ENCODE results near the gene M6PR.
A peak's percentile ranks its signal among the peaks of the same experiment; 100 is the strongest.
"Not testable (repeated sequence)": the region's sequence is repeated elsewhere in the genome, so short reads cannot be mapped to it uniquely, and the experiment has no call there.

Gene M6PR

GRCh38 chr12:8950702-8951478 lies 1.4 kb upstream of the M6PR start:
- H3K9ac ChIP-seq (ENCODE audit: low read length): peak overlapping the region; percentile 9
- H3K27ac ChIP-seq (ENCODE audit: low read depth, low read length): no peak overlapping the region

DNA sequence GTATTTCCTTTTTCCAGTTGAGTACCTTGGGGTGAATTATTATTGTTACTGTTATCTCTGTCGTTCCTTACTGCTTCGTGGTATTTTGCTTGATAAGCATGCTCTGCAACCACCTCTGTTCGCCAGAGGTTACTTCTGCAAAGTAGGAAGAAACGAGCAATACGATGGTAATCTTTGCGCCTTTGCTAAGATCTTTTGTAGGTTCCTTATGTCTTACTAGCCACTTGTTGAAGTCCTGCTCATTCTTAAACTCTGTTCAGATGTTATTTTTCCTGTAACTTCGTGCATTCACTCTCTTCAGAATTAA lies 729 bp upstream of the M6PR start:
- peaks cover 12% of the 10 kb centered on the region; the same call in 1 of the 2 replicates for H3K4me1 ChIP-seq (ENCODE audit: control insufficient read depth, insufficient read depth, low read length)
- H3K36me3 ChIP-seq (ENCODE audit: control insufficient read depth, insufficient read depth, low read length): peaks cover 17% of the 10 kb centered on the region
- H3K9ac ChIP-seq (ENCODE audit: low read length): peak overlapping the region; percentile 95
- H3K27ac ChIP-seq (ENCODE audit: low read depth, low read length): 0 out of 2 replicates have a peak overlapping the region, but pooled peaks have one; percentile 98
- peak overlapping the region; percentile 88 for H3K4me3 ChIP-seq (ENCODE audit: low read depth, low read length)
- peaks cover 15% of the 10 kb centered on the region; the same call in 1 of the 2 replicates for H3K9me3 ChIP-seq (ENCODE audit: control insufficient read depth, insufficient read depth, low read depth, low read length)
- H3K27me3 ChIP-seq (ENCODE audit: control insufficient read depth, insufficient read depth, low read length): no peaks in the 10 kb centered on the region

More at GRCh38 chr12:8950702-8951478, 1.4 kb upstream of the M6PR start:
- H3K4me1 ChIP-seq (ENCODE audit: control insufficient read depth, insufficient read depth, low read length): peaks cover 12% of the 10 kb centered on the region; the same call in 1 of the 2 replicates
- H3K4me3 ChIP-seq (ENCODE audit: low read depth, low read length): peak overlapping the region; percentile 88
- peaks cover 18% of the 10 kb centered on the region for H3K9me3 ChIP-seq (ENCODE audit: control insufficient read depth, insufficient read depth, low read depth, low read length)
- no peaks in the 10 kb centered on the region for H3K27me3 ChIP-seq (ENCODE audit: control insufficient read depth, insufficient read depth, low read length)
- peaks cover 10% of the 10 kb centered on the region for H3K36me3 ChIP-seq (ENCODE audit: control insufficient read depth, insufficient read depth, low read length)

DNA sequence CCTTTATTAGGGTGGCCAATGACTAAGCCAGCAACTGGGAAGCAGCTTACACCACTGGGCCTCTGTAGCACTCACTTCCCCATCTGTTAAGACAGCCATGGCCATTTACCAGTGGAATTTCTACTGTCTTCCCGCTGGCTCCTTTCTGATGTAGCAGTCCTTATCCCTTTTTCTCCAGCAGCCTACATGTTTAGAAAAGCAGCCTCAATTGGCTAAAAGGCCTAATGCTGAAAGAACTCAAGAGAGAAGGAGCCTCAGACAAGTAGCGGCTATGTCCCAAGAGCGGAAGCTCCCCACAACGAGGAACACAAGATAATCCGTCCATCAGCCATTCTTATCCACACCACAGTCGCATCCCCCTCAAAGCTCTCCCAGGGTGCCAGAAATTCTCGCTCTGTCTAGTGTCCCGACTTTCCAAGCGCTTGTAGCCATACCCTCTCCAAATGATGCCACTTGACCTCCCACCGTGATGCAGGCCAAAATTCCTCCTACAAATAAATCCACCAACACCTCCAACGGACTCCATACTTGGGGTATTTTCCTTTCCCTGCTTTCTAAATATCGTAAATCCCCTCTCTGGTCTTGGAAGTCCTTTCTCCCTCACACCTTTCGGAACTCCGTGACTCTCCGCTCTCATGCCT lies 624 bp downstream of the M6PR start:
- peak overlapping the region; percentile 98; the same call in 1 of the 2 replicates for H3K27ac ChIP-seq (ENCODE audit: low read depth, low read length)
- peak overlapping the region; percentile 95 for H3K9ac ChIP-seq (ENCODE audit: low read length)
- H3K27me3 ChIP-seq (ENCODE audit: control insufficient read depth, insufficient read depth, low read length): no peaks in the 10 kb centered on the region
- peak overlapping the region; percentile 88 for H3K4me3 ChIP-seq (ENCODE audit: low read depth, low read length)
- peaks cover 10% of the 10 kb centered on the region; the same call in 1 of the 2 replicates for H3K9me3 ChIP-seq (ENCODE audit: control insufficient read depth, insufficient read depth, low read depth, low read length)
- H3K36me3 ChIP-seq (ENCODE audit: control insufficient read depth, insufficient read depth, low read length): peaks cover 30% of the 10 kb centered on the region
- H3K4me1 ChIP-seq (ENCODE audit: control insufficient read depth, insufficient read depth, low read length): peaks cover 12% of the 10 kb centered on the region; the same call in 1 of the 2 replicates

DNA sequence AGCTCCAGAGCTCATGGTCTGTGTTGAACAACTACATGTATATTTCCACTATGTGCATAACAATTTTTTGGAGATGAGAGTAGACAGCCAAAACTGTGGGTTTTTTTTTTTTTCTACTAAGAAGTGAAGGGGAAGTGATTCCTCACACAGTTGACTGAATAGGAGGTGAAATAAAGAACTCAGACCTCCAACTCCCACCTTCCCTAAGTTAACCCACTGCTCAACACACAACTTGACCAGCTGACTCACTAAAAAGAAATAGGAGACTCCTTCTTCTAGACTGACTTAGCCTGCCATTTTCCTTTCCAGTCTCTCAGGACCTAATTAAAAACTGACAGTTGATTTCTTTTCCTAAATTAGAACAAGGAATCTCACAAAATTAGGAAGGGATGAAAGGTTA lies 1.7 kb downstream of the M6PR start:
- peaks cover 12% of the 10 kb centered on the region; the same call in 1 of the 2 replicates for H3K4me1 ChIP-seq (ENCODE audit: control insufficient read depth, insufficient read depth, low read length)
- H3K4me3 ChIP-seq (ENCODE audit: low read depth, low read length): peak overlapping the region; percentile 88
- peaks cover 37% of the 10 kb centered on the region for H3K36me3 ChIP-seq (ENCODE audit: control insufficient read depth, insufficient read depth, low read length)
- 0 out of 2 replicates have a peak, but pooled peaks cover 2% of the 10 kb centered on the region for H3K9me3 ChIP-seq (ENCODE audit: control insufficient read depth, insufficient read depth, low read depth, low read length)
- H3K9ac ChIP-seq (ENCODE audit: low read length): no peak overlapping the region
- H3K27me3 ChIP-seq (ENCODE audit: control insufficient read depth, insufficient read depth, low read length): no peaks in the 10 kb centered on the region
- H3K27ac ChIP-seq (ENCODE audit: low read depth, low read length): no peak overlapping the region

DNA sequence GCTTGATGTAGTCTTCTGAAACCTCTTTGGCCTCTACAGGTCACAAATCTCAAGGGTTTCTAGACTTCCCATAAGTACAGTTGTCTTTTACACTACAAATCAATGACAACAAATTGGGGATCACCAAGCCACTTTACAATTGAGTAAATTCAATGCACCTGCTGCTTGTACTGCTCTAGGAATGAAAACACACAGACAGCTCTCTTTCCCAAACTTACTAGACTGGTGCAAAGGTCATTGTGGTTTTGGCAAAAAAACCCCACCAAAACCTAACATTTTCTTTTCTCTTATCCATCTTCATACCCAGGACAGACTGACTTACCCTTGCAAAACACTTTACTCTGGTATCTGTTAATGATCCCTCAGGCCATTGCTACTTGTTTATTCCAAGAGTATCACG lies 2.7 kb downstream of the M6PR start:
- Histone ChIP-seq H3K27ac (ENCODE audit: low read depth, low read length) (no peak overlapping the region), H3K4me3 (ENCODE audit: low read depth, low read length) (no peak overlapping the region), H3K27me3 (ENCODE audit: control insufficient read depth, insufficient read depth, low read length) (no peaks in the 10 kb centered on the region), H3K36me3 (ENCODE audit: control insufficient read depth, insufficient read depth, low read length) (peaks cover 46% of the 10 kb centered on the region), H3K4me1 (ENCODE audit: control insufficient read depth, insufficient read depth, low read length) (peaks cover 12% of the 10 kb centered on the region; the same call in 1 of the 2 replicates), H3K9me3 (ENCODE audit: control insufficient read depth, insufficient read depth, low read depth, low read length) (no peaks in the 10 kb centered on the region), H3K9ac (ENCODE audit: low read length) (no peak overlapping the region)

- H3K27ac ChIP-seq (ENCODE audit: low read depth, low read length): no peak overlapping the region
- H3K4me1 ChIP-seq (ENCODE audit: control insufficient read depth, insufficient read depth, low read length): peaks cover 10% of the 10 kb centered on the region; the same call in 1 of the 2 replicates
- H3K9ac ChIP-seq (ENCODE audit: low read length): no peak overlapping the region
- H3K27me3 ChIP-seq (ENCODE audit: control insufficient read depth, insufficient read depth, low read length): no peaks in the 10 kb centered on the region
- H3K9me3 ChIP-seq (ENCODE audit: control insufficient read depth, insufficient read depth, low read depth, low read length): no peaks in the 10 kb centered on the region
- no peak overlapping the region for H3K4me3 ChIP-seq (ENCODE audit: low read depth, low read length)
- H3K36me3 ChIP-seq (ENCODE audit: control insufficient read depth, insufficient read depth, low read length): peaks cover 59% of the 10 kb centered on the region
Measured at GRCh38 chr12:8943565-8944186, 5.8 kb downstream of the M6PR start.

GRCh38 chr12:8941691-8942478 lies 7.6 kb downstream of the M6PR start:
- Histone ChIP-seq H3K27ac (ENCODE audit: low read depth, low read length) (no peak overlapping the region), H3K9ac (ENCODE audit: low read length) (no peak overlapping the region), H3K9me3 (ENCODE audit: control insufficient read depth, insufficient read depth, low read depth, low read length) (no peaks in the 10 kb centered on the region), H3K4me1 (ENCODE audit: control insufficient read depth, insufficient read depth, low read length) (no peaks in the 10 kb centered on the region), H3K27me3 (ENCODE audit: control insufficient read depth, insufficient read depth, low read length) (no peaks in the 10 kb centered on the region), H3K4me3 (ENCODE audit: low read depth, low read length) (no peak overlapping the region), H3K36me3 (ENCODE audit: control insufficient read depth, insufficient read depth, low read length) (peaks cover 77% of the 10 kb centered on the region)

GRCh38 chr12:8937842-8938442 lies 11.5 kb downstream of the M6PR start:
- not testable (repeated sequence) for H3K9me3 ChIP-seq (ENCODE audit: control insufficient read depth, insufficient read depth, low read depth, low read length); H3K4me3 ChIP-seq (ENCODE audit: low read depth, low read length)

DNA sequence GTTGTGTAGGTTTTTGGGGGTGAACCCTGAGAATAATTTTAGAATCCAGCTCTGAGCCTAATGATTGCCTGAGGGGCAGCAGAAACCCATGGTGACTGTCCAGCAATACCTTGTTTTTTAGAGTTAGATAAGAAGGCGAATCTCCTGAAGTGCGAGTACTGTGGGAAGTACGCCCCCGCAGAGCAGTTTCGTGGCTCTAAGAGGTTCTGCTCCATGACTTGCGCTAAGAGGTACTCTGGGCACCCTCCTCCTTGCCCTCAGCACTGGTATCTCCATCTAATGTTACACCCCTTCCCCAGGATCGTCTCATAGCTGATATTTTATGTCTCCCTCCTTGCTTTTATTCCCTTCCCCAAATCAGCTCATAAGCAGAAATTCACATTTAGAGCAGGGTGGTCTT lies 12.7 kb downstream of the M6PR start:
- Histone ChIP-seq H3K4me1 (ENCODE audit: control insufficient read depth, insufficient read depth, low read length) (no peaks in the 10 kb centered on the region), H3K36me3 (ENCODE audit: control insufficient read depth, insufficient read depth, low read length) (peaks cover 77% of the 10 kb centered on the region), H3K9me3 (ENCODE audit: control insufficient read depth, insufficient read depth, low read depth, low read length) (no peaks in the 10 kb centered on the region), H3K27ac (ENCODE audit: low read depth, low read length) (no peak overlapping the region), H3K4me3 (ENCODE audit: low read depth, low read length) (no peak overlapping the region), H3K27me3 (ENCODE audit: control insufficient read depth, insufficient read depth, low read length) (no peaks in the 10 kb centered on the region), H3K9ac (ENCODE audit: low read length) (no peak overlapping the region)

More at GRCh38 chr12:8937842-8938442, 11.5 kb downstream of the M6PR start:
- not testable (repeated sequence) for H3K27ac ChIP-seq (ENCODE audit: low read depth, low read length); H3K9ac ChIP-seq (ENCODE audit: low read length); H3K27me3 ChIP-seq (ENCODE audit: control insufficient read depth, insufficient read depth, low read length); H3K4me1 ChIP-seq (ENCODE audit: control insufficient read depth, insufficient read depth, low read length)
- H3K36me3 ChIP-seq (ENCODE audit: control insufficient read depth, insufficient read depth, low read length): peaks cover 80% of the 10 kb centered on the region

DNA sequence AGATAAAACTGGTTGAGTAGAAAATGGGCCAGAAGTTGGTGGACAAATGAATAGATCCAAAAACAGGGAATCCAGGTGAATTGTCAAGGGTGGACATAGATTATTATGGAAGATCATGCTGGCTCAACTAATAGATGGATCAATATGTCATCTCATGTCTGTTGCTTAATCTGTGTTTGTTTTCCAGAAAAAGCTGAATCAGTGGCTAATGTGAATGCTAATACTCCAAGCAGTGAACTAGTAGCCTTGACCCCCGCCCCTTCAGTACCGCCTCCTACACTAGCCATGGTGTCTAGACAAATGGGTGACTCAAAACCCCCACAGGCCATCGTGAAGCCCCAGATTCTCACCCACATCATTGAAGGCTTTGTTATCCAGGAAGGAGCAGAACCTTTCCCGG lies 15.4 kb downstream of the M6PR start:
- H3K36me3 ChIP-seq (ENCODE audit: control insufficient read depth, insufficient read depth, low read length): peaks cover 91% of the 10 kb centered on the region
- not testable (repeated sequence) for H3K27ac ChIP-seq (ENCODE audit: low read depth, low read length); H3K9ac ChIP-seq (ENCODE audit: low read length); H3K4me3 ChIP-seq (ENCODE audit: low read depth, low read length); H3K4me1 ChIP-seq (ENCODE audit: control insufficient read depth, insufficient read depth, low read length); H3K27me3 ChIP-seq (ENCODE audit: control insufficient read depth, insufficient read depth, low read length); H3K9me3 ChIP-seq (ENCODE audit: control insufficient read depth, insufficient read depth, low read depth, low read length)

All from HUES6 (cell line).